ENCODE results near the gene FKBP8.
"Not testable (repeated sequence)": the region's sequence is repeated elsewhere in the genome, so short reads cannot be mapped to it uniquely, and the experiment has no call there.

FKBP8 gene

DNA sequence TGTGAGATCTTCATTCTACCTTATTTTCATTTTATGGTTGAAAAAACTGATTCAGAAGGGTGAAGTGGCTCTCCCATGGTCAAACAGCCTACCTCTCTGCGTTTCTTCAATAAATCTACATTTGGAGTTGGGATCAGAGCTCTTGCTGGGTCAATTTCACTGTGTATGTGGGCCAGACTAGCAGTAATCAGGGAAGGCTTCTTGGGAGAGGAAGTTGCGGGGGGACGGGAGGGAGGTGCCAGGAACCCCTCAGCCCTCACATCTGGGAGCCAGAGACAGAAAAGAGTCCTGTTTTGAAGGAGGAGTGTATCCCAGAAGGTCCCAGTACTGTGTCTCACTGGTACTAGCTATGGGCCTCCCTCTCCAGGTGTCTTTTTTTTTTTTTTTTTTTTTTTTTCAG lies 15.2 kb upstream of the FKBP8 start:
- no peak for DNase-seq (ENCODE audit: low read depth)

DNA sequence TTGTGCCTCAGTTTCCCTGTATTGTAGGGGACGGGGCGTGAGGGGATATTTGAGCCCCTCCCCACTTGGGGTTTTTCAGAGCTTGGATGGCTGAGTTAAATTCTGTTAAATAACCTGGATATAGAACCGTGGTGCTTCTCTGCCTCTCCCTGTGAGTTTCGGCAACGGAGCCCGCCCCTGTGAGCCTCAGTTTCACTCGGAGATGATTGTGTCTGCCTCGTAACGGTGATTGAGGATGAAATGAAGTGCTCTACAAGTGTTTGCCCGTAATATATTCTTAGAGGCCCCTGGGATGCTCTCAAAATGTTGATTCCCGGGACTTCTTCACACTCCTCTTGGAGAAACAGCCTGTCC lies 14.8 kb upstream of the FKBP8 start:
- peak; percentile 6 for DNase-seq (ENCODE audit: low read depth)

DNA sequence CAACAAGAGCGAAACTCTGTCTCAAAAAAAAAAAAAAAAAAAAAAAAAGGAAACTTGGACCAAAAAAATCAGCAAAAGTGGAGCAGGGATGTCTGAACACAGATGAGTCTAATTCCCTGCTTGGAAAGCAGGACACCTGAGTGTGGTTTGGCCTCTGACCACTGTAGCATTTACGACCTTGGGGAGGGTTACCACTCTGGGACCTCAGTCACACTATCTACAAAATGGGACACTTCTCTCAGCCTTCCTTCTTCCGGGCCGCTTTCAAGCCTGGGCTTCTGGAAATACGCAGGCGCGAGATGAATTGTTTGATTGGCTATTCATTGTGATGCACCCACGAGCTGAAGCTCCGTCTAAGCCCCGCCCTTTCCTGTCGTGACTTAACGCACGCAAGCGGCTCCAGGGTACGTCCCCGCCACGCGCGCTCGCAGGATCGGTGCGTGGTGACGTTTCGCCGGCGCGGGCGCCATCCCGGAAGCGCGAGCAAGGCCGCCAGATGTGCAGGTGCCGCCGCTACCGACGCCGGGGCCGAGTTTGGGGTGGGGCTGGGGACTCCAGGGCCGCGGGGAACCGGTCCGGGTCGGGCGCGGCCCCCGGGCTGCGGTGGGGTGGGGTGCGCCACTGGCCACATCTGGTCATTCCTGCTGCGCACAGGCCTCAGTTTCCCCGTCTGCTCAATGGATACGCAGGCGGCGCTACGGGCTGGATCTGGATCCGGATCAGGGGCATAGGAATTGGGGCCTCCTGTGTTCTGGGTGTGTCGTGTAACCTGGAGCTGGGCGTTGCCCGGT lies 14.2 kb upstream of the FKBP8 start, which contains the start of gene KXD1:
KXD1 (plus strand) TSS at position 460 of the 791 bp plus-strand sequence. CDS start 4,187 bp downstream, outside the sequence.
- DNase-seq (ENCODE audit: low read depth) = peak; percentile 99

DNA sequence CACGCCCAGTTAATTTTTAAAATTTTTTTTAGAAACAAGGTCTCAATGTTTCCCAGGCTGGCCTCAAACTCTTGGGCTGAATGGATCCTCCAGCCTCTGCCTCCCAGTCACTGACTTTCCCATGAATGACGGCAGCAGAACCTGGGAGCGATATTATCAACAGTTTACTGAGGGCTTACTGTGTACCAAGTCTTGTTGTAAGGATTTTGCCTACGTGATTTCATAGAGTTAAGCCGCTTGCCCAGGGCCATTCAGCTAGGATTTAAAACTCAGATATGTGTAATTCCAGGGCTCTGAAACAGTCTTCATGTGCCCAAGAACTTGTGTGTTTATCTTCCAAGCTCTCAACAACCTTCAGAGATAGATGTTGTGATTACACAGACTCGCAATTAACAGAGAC lies 8.3 kb upstream of the FKBP8 start:
- no peak for DNase-seq (ENCODE audit: low read depth)

DNA sequence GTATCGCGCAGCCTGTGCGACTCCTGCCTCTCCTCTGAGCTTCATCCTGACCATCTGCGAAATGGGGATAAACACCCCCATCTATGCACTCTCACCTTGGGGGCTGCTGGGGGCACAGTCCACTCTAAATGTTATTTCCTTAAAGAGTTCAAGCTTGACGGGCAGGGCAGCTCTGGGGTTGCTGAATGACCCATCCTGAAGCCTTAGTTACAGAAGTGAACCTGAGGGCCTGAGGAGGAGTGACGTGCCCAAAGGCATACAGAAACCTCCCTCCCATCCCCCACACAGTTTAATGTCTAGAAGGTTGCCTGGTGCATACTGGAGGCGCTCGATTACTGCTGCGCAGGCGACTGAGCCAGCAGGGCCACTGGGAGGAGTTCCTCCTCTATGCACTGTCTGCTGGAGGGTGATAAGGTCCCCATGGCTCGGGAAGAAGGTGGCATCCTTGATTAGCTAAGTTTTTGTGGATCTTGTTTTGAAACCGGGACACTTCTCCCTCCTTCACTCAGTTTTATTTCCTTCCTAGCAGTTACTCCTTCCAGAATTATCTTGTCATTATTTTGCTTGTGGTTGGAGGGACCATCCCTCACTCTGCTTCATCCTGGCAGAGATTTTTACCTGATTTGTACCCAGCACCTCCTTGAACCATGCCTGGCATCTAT lies 572 bp upstream of the FKBP8 start:
- DNase-seq (ENCODE audit: low read depth) = peak; percentile 78

DNA sequence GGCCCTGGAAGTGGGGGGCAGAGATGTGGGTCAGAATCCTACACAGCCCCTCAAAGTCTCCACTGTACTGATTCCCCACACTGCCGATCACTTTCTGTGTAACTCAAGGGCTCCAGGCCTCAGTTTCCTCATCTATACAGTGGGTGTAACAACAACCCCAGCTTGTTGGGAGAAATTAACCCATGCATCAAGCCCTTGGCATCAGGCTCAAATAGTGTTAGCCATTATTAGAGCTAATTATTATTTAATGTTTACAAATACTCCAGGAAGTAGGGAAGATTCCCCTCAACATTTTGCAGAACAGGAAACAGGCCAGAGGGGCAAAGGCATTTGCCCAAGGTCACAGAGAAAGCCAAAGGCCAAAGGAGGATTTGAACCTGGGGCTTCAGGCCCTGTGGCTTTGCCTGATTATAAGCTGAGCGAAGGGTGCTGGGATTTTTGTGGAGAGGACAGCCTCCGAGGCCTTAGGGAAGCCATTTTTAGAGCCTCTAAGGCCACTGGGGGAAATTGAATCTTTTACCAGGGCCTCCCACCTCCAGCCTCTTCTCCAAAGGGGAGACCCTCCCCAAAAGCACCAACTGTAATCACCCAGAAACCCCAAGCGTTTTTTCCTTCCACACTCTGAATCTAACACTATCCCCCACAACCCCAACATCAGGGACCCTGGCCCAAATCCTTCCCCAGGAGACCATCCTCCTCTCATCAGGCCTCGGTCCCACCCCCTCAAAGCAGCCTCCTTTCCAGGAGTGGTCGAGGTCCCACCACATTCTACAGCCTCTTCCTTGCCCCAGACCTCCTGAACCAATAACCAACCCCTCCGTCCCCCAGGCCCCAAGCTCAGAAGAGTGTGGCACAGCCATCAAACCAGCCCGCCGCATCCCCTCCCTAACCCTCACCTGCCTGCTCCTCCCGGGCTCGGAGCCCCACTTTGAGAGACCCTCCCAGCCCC lies 1.1 kb downstream of the FKBP8 start:
- DNase-seq (ENCODE audit: low read depth) = no peak

DNA sequence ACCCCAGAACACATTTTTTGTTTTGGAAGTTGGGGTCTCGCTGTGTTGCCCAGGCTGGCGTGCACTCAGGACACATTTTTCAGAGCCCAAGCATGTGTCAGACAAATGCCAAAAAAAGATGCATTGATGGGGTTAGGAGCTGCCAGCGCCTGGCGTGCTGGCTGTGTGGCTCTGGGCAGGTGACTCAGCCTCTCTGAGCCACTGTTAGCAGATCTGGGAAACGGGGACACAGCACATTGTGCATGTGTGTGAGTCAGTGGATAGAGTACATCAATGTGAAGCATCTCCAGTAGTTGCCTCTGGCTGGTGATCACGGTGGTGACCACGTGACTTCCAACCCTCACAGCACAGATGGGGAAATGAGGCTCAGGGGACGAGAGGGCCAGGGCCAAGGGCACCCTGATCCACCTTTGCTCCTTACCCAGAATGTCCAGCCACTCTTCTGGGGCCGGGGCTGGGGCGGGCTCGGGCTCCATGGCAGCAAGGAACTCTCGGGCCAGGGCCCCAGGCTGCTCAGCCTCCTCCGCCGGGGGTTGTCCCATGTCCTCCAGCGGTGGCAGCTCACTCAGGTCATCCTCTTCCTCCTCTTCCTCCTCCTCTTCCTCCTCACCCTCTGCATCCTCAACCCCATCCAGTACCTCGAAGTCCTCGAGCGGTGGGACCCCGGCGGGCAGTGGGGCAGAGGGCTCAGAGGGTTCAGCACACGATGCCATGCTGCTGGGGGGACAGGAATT lies 1.9 kb downstream of the FKBP8 start:
- DNase-seq (ENCODE audit: low read depth) = peak; percentile 54

DNA sequence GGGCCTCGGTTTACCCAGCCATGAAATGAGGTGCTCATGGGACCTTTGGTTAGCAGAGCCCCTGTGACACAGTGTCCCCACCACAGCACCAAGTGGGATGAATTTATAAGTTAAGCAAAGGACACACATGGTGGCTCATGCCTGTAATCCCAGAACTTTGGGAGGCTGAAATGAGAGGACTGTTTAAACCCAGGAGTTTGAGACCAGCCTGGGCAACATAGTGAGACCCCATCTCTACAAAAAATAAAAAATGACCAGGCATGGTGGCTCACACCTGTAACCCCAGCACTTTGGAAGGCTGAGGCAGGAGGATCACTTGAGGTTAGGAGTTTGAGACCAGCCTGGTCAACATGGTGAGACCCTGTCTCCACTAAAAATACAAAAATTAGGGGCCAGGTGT lies 3.2 kb downstream of the FKBP8 start:
- DNase-seq (ENCODE audit: low read depth) = not testable (repeated sequence)

DNA sequence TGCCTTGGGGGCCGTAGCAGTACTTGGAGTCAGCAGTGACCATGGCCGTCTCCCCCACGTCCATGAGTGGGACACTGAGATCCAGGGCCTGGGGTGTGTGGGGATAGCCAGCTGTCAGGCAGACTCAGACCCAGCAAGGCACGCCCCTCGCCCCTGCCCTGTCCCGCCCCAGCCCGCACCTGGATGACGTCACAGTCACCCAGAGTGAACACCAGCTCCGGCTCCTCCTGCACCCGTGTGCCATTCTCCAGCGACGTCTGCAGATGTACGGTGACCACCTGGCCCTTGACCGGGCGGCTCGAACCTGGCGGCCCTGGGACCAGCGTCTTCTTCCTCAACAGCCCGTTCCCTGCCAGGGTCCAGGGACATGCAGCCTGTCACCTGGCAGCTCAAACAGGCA lies 4.0 kb downstream of the FKBP8 start:
- no peak for DNase-seq (ENCODE audit: low read depth)

DNA sequence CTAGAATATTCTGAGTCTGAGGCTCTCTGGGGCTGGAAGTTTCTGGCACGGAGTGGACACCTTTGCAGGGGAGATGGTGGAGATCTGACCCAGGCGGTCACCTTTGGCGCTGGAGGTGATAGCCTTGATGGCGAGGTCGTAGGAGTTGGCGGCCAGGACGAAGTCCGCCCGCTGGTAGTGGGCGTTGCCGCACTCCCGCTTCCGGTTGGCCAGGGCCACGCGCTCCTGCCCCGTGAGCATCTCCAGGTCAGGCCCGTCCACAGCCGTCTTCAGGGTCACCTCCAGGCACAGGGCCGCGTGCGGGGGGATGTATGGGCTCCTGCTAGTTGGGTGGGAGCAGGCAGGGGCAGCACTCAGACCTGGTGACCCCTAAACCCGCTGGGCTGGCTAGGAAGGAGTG lies 5.3 kb downstream of the FKBP8 start:
- no peak for DNase-seq (ENCODE audit: low read depth)

DNA sequence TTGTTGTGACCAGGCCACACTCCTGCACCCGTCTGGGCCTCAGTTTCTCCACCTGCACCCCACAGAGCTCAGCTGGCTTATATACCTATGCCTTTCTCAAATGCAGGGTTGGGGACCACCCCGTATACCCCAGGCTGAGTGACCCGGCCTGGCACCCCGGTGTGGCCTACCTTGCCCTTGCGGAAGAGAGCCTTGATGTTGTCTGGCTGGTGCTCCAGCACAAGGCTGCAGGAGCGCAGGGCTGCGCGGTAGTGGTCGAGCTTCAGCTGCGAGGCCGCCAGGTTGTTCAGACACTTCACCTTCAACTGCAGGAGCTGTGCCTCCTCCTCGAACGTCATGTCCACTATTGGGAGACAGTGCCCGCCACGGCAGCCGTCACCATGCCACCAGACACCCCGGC lies 5.9 kb downstream of the FKBP8 start:
- DNase-seq (ENCODE audit: low read depth) = no peak

DNA sequence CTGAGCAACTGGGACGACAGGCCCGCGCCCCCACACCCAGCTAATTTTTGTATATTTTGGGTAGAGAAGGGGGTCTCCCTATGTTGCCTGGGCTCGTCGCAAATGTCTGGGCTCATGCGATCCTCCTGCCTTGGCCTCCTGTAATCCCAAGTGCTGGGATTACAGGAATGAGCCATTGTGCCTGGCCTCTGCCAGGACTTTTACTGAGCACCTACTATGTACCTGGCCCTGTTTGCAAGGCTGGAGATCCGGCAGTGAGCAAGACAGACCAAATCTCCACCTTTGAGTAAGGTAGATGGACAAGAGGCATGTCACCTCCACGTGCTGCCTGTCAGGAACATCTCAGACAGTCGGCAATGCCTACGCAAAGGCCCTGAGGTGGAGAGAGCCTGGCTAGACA lies 6.9 kb downstream of the FKBP8 start:
- no peak for DNase-seq (ENCODE audit: low read depth)

DNA sequence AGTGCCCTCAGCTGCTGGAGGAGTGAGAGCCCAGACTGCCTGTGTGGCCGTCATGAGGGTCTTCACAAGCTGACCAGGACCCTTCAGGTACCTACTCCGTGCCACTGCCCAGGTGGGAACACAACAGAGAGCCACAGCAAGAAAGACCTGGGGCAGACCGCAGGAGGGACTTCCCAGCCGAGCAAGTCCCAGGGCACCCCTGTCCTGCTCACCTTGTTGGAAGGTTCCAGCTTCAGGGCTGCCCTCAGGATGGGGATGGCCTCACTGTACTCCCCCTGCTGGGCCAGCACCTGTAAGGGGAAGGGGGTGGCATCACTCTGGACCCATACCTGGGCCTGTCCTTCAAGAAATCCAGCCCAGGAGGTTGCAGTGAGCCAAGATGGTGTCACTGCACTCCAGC lies 10.3 kb downstream of the FKBP8 start:
- no peak for DNase-seq (ENCODE audit: low read depth)

DNA sequence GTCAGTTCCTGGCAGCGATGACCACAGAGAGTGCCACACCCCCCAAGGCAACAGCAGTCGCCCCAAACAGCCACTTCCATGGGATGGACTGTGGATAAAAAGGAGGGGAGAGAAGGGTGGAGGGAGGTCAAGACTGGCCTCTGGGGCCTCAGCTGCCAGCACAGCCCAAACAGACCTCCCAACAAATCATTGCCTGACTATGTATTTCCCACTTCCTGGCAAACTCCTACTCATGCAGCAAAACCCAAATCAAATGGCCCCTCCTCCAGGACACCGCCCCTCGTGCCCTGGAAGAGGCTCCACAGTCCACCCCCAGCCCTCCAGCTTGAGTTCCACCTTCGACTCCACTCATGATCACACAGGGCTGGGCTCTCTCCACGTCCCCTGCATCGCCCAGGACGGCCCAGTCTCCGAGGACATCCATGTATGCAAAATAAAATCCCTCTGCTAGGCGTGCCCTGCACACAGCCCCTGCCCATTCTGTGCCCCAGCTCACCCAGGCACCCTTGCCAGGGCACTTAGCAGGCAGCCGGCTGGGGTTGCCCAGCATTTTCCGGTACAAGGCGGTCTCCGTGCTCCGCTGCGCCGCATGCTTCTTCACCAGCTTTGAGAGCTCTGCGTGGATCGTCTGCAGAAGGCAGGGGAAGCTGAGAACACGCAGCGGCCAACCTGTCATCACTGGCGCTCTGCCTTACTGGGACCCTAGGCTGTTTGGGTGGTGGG lies 11.0 kb downstream of the FKBP8 start:
- DNase-seq (ENCODE audit: low read depth) = no peak

DNA sequence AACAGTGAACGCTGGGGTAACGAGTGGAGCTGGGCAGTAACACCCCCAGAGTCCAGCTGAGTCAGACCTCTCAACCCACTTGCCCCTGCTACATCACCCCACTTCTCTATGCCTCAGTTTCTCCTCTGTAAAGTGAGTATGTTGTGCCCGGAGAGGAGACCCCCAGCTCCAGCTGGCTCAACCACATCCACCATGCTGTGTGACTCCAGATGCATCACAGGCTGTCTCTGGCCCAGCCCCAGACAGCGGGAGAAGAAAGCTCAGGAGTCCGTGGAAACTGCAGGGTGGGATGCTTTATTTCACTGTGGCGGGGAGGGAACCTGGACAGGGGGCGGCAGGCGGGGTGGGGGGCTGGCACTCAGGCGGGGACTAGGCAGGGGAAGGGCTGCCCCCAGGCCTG lies 11.9 kb downstream of the FKBP8 start:
- no peak for DNase-seq (ENCODE audit: low read depth)

DNA sequence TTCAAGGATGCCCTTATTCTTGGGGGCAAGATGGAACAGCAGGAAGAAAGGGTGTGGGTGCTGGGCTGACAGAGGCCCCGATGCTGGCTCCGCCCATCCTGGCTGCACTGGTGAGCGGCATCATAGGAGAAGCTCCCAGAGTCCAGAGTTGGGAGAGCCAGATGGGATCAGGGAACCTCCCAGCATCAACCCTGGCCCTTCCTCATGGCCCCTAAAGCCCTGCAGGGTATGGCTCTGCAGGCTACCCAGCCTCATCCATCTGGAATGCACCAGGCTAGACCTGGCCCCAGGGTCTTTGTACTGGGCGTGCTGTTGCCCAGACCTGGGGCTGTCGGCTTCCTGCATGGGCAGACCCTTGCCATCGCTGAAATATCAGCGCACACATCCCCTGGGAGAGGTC lies 13.6 kb downstream of the FKBP8 start:
- peak; percentile 19 for DNase-seq (ENCODE audit: low read depth)

DNA sequence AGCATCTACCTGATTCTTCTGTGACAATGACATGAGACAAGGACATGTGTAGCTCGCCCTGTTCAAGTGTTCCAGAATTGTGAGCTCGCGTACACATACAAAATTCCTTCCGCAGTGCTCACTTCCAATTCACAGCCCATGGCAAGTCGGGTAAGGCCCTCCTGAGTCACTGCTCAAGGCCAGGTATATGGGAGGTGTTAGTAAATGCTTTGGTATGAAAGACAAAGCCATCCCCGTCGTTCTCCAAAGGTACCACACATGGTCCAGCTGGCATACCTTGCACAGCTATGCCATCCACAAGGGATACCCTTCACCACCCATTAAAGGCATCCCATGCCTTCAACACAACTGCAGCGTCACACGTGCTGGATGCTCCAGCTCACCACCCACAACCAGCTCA lies 17.1 kb downstream of the FKBP8 start:
- no peak for DNase-seq (ENCODE audit: low read depth)

DNA sequence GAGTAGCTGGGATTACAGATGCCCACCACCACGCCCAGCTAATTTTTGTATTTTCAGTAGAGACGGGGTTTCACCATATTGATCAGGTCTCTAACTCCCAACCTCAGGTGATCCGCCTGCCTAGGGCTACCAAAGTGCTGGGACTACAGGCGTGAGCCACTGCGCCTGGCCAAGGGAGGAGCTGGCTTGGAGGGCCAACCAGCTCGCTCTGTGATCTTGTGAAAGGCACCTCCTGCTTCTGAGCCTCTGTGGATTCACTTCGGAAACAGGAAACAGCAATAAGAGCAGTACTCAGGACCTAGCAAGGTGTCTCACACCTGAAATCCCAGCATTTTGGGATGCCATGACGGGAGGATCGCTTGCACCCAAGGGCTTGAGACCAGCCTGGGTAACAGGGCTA lies 19.5 kb downstream of the FKBP8 start:
- DNase-seq (ENCODE audit: low read depth) = no peak

DNA sequence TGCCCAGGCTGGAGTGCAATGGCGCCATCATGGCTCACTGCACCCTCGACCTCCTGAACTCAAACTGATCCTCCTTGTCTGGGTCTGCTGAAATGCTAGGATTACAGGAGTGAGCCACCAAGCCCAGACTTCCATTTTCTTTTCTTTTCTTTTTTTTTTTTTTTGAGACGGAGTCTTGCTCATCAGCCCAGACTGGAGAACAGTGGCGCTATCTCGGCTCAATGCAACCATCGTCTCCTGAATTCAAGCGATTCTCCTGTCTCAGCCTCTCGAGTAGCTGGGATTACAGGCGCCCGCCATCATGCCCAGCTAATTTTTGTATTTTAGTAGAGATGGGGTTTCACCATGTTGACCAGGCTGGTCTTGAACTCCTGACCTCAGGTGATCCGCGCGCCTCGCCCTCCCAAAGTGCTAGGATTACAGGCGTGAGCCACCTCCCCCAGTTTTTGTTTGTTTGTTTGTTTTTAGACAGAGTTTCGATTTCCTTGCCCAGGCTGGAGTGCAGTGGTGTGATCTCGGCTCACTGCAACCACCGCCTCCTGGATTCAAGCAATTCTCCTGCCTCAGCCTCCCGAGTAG lies 20.4 kb downstream of the FKBP8 start:
- DNase-seq (ENCODE audit: low read depth) = not testable (repeated sequence)

DNA sequence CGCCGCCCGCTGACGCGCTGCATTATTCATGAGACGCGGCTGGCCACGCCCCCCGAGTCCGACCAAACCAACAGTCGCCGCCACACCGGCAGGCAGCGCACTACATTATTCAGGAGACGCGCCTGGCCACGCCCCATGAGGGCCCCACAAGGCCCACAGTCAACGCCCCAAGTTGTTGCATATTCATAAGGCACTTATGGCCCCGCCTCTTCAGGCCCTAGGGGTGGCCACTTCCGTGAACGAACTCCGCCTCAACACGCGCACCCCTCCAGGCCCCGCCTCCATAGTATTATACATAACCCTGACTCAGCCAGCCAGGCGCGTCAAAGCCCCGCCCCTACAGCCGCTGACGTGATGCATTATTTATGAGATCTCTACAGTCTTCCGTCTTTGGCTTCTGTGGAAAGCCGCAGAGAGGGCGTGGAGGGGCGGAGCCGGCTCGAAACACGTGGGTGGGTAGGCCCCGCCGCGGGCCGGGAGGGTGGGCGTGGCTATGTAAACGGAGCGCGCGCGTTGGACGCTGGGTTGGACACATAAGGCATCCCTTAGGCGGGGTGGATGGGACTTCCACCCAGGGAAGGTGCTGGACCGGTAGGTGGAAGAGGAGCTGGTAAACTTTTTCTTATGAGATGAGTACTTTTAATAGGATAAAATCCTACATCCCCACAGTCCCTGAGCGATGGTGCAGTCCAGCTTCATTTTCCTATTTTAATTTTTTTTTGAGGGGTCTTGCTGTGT lies 21.1 kb downstream of the FKBP8 start:
- peak; percentile 100 for DNase-seq (ENCODE audit: low read depth)

Measured in EH (cell line).